ENCODE measurements around the gene P2RY8.

- TF ChIP-seq CTCF (IDR thresholded peaks at IDR 0.05; ENCODE audit: insufficient read depth, low read length), result no peak
- no peak for TF ChIP-seq POLR2AphosphoS5 (IDR thresholded peaks at IDR 0.05; ENCODE audit: low read depth)
These were observed 113.8 kb downstream of the P2RY8 start for GRCh38 chrX:1423215-1423614.
